Large intestine (tissue), 3 donors: ENCODE data around the gene MCRIP2. TPM values are rescaled to one million over a fixed set of nuclear protein-coding genes. Genes with fewer than 3 reads are reported as not detected.
A peak's percentile ranks its signal among the peaks of the same experiment; 100 is the strongest.

ENCODE experiments used
- DNase-seq, 2 donors: peaks; one replicate each; pipeline versions ENCODE4 v3.0.0 to v3.0.0-alpha.2; 2013
- H3K27ac ChIP-seq: one replicate; pipeline ENCODE4 v1.5.1; 2013; ENCODE audit warnings: low read length
- H3K27me3 ChIP-seq: 2 replicates; pipeline ENCODE4 v1.6.1; 2013; ENCODE audit warnings: low read length; ENCODE audit not compliant: control insufficient read depth, insufficient read depth
- H3K36me3 ChIP-seq: 2 replicates; pipeline ENCODE4 v1.6.1; 2013; ENCODE audit warnings: low read length; ENCODE audit not compliant: control insufficient read depth, insufficient read depth
- H3K4me1 ChIP-seq: one replicate; pipeline ENCODE4 v1.6.1; 2013; ENCODE audit warnings: low read length; ENCODE audit not compliant: control insufficient read depth, insufficient read depth
- H3K4me3 ChIP-seq: one replicate; pipeline ENCODE4 v1.5.1; 2013; ENCODE audit warnings: low read length
- H3K9me3 ChIP-seq: one replicate; pipeline ENCODE4 v1.6.1; 2013; ENCODE audit warnings: mild to moderate bottlenecking, low read depth, low read length, moderate library complexity; ENCODE audit not compliant: control insufficient read depth
- WGBS: methylation state at CpG from one replicate; pipeline ENCODE4 v1.1.5; 2013; ENCODE audit warnings: low lambda C conversion rate; ENCODE audit not compliant: insufficient coverage; 5-methylcytosine and 5-hydroxymethylcytosine counted together
- polyA plus RNA-seq: library from polyadenylated mRNA; unstranded; fragments of 120-200 nt; gene quantifications from one replicate; pipeline ENCODE4 v1.2.1, GENCODE V29; 2013

The MCRIP2 gene
- polyA plus RNA-seq, 1 donor: 43.3 TPM

GRCh38 chr16:676913-677312, 35.3 kb downstream of the MCRIP2 start:
- Histone ChIP-seq H3K27ac (no peak overlapping the region), H3K36me3 (peaks cover 23% of the 10 kb centered on the region), H3K9me3 (peaks cover 3% of the 10 kb centered on the region), H3K4me1 (peaks cover 40% of the 10 kb centered on the region), H3K4me3 (no peak overlapping the region), H3K27me3 (peaks cover 4% of the 10 kb centered on the region)
- WGBS: no CpG with 5 or more reads among the region's 23 CpGs
- peak; percentile 69 to 82 for DNase-seq

- H3K27me3 ChIP-seq: peaks cover 4% of the 10 kb centered on the region
- no CpG with 5 or more reads among the region's 57 CpGs for WGBS
- H3K27ac ChIP-seq: no peak overlapping the region
- H3K9me3 ChIP-seq: peaks cover 3% of the 10 kb centered on the region
- H3K4me3 ChIP-seq: no peak overlapping the region
- no peak for DNase-seq
- peaks cover 45% of the 10 kb centered on the region for H3K4me1 ChIP-seq
- H3K36me3 ChIP-seq: peaks cover 23% of the 10 kb centered on the region
Measured at GRCh38 chr16:677316-678190, 35.9 kb downstream of the MCRIP2 start.

GRCh38 chr16:678209-678857, 36.7 kb downstream of the MCRIP2 start:
- no peak for DNase-seq
- Histone ChIP-seq H3K4me1 (peaks cover 53% of the 10 kb centered on the region), H3K27ac (no peak overlapping the region)

DNA sequence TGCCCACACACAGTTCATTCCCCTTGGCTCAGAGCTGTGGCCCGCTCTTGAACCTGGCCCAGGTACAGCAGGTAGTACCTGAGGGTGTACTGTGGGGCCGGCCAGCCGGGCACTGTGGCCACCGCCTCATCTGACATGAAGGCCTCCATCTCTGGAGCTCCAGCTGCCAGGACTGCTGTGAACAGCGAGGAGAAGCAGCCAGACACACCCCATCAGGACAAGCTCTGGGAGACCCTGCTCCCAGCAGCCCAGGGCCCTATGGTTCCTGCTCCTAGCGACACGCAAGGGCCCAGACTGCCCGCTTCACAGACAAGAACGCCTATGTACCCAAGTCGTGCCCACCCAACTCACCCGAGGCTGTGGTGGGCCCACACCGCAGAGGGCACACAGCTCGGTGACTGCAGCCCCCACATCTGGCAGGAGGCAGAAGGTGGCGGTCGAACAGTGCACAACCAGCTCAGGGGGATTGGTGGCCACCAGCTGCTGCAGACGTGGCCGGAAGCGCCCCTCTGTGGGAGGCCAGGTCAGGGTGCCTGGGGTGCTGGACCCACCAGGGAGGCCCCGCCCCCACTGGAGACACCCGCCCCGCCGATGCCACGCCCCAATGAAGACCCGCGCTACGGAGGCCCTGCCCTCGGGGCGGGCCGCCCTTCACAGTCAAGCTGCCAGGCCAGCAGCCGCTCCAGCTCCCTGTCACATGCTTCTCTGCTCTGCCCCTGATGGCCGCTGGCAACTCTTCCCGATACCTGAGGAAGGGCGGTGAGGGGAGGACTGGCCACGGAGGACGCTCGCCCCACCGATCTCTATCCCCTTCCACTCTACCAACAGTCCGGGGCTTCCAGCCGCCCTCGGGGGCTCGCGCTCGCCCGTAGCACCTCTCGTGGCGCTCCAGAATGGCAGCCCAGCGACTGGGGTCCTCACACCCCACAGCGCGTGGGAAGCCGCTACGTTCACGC, 37.5 kb downstream of the MCRIP2 start:
- DNase-seq: peak; percentile 68 to 82
- peak overlapping the region; percentile 48 for H3K4me3 ChIP-seq
- H3K27me3 ChIP-seq: peaks cover 4% of the 10 kb centered on the region
- WGBS: no CpG with 5 or more reads among the region's 52 CpGs
- H3K4me1 ChIP-seq: peaks cover 57% of the 10 kb centered on the region
- peaks cover 3% of the 10 kb centered on the region for H3K9me3 ChIP-seq
- peaks cover 19% of the 10 kb centered on the region for H3K36me3 ChIP-seq
- peak overlapping the region; percentile 91 for H3K27ac ChIP-seq

More at GRCh38 chr16:678209-678857, 36.7 kb downstream of the MCRIP2 start:
- H3K36me3 ChIP-seq: peaks cover 25% of the 10 kb centered on the region
- no CpG with 5 or more reads among the region's 21 CpGs for WGBS
- peaks cover 4% of the 10 kb centered on the region for H3K27me3 ChIP-seq
- no peak overlapping the region for H3K4me3 ChIP-seq
- peaks cover 3% of the 10 kb centered on the region for H3K9me3 ChIP-seq

DNA sequence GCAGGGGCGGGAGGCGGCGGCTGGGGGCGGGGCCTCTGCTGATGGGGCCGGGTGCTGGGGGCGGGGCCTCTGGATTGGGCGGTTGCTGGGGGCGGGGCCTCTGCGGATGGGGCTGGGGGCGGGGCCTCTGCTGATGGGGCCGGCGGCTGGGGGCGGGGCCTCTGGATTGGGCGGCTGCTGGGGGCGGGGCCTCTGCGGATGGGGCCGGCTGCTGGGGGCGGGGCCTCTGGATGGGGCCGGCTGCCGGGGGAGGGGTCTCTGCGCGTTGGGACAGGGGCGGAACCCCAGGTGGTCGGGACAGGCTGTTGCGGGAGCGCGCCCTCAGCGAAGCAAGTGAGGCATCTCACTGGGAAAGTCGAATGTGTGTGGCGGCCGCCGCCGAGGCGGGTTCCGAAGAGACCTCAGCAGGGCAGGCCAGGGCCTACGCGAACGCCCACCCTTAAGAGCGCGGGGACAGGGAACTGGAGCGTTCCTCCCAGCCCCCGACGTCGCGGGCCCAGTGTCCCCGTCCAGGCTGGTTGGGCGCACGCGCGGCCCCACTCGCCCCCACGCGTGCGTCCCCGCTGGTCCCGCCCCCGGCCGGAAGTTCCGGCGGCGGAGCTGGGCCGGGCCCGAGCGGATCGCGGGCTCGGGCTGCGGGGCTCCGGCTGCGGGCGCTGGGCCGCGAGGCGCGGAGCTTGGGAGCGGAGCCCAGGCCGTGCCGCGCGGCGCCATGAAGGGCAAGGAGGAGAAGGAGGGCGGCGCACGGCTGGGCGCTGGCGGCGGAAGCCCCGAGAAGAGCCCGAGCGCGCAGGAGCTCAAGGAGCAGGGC, 38.4 kb downstream of the MCRIP2 start, which contains the start of gene STUB1:
TSS of gene STUB1 (plus strand) at position 597 of the 811 bp plus-strand sequence. CDS start at position 713, 116 bp downstream.
- Histone ChIP-seq H3K9me3 (peaks cover 6% of the 10 kb centered on the region), H3K4me1 (peaks cover 51% of the 10 kb centered on the region), H3K36me3 (peaks cover 19% of the 10 kb centered on the region), H3K27me3 (peaks cover 4% of the 10 kb centered on the region), H3K27ac (peak within 1 kb of the TSS; percentile 96), H3K4me3 (peak within 1 kb of the TSS; percentile 82)
- peak; percentile 75 to 87 for DNase-seq
- WGBS: no CpG with 5 or more reads among the region's 91 CpGs

DNA sequence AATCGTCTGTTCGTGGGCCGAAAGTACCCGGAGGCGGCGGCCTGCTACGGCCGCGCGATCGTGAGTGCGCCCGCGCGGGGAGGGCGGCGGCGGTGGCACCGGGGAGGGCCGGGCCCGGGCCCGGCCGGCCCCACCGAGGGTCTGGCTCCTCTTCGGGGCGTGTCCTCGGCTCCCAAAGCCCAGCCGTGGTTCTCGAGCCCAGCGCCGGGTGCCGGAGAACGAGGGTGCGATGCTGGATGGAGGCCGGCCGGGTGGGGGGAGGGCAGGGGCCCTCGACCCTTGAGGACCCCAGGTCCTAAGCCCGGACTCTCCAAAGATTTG, 39.0 kb downstream of the MCRIP2 start:
- peaks cover 10% of the 10 kb centered on the region for H3K9me3 ChIP-seq
- peaks cover 2% of the 10 kb centered on the region for H3K27me3 ChIP-seq
- WGBS: no CpG with 5 or more reads among the region's 38 CpGs
- H3K36me3 ChIP-seq: peaks cover 24% of the 10 kb centered on the region
- no peak for DNase-seq
- peaks cover 47% of the 10 kb centered on the region for H3K4me1 ChIP-seq
- H3K4me3 ChIP-seq: peak overlapping the region; percentile 82
- H3K27ac ChIP-seq: peak overlapping the region; percentile 43

DNA sequence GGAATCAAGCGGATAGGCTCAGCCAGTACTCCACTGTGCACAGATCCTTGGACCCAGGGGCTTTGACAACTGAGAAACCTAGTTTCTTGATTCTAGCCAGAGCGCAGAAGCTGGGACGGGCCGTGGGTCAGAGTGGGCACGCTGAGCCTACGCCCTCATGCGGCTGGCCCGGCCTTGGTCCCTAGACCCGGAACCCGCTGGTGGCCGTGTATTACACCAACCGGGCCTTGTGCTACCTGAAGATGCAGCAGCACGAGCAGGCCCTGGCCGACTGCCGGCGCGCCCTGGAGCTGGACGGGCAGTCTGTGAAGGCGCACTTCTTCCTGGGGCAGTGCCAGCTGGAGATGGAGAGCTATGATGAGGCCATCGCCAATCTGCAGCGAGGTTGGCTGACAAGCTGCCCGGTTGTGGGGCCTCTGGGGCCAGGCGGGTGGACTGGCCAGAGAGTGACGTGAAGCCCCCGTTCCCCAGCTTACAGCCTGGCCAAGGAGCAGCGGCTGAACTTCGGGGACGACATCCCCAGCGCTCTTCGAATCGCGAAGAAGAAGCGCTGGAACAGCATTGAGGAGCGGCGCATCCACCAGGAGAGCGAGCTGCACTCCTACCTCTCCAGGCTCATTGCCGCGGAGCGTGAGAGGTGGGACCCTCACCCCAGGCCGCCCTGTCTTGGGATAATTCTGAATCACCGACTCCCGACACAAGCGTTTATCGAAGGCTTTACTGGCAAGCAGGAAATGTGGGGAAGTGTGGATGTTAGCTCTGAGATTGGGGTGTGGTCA, 39.5 kb downstream of the MCRIP2 start:
- peaks cover 43% of the 10 kb centered on the region for H3K4me1 ChIP-seq
- peak overlapping the region; percentile 82 for H3K4me3 ChIP-seq
- H3K36me3 ChIP-seq: peaks cover 25% of the 10 kb centered on the region
- peak overlapping the region; percentile 43 for H3K27ac ChIP-seq
- peaks cover 8% of the 10 kb centered on the region for H3K9me3 ChIP-seq
- WGBS: no CpG with 5 or more reads among the region's 44 CpGs
- H3K27me3 ChIP-seq: peaks cover 2% of the 10 kb centered on the region
- no peak for DNase-seq

DNA sequence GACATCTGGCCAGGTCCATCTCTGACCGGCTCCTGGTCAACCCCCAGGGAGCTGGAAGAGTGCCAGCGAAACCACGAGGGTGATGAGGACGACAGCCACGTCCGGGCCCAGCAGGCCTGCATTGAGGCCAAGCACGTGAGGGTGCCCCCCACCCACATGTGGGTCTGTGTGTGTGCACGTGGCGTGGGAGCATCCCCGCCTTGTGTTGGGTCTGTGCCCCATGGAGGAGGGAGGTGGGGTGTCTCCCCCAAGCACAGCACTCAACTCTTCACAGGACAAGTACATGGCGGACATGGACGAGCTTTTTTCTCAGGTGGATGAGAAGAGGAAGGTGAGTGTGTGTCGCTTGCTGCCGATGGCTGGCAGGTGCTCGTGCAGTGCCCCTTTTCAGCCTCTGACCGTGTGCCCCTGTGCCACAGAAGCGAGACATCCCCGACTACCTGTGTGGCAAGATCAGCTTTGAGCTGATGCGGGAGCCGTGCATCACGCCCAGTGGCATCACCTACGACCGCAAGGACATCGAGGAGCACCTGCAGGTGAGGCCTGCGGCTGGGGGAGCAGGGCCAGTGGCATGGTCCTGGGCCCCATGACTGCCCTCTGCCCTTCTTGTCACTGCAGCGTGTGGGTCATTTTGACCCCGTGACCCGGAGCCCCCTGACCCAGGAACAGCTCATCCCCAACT, 40.3 kb downstream of the MCRIP2 start:
- no peak for DNase-seq
- H3K36me3 ChIP-seq: peaks cover 30% of the 10 kb centered on the region
- peaks cover 36% of the 10 kb centered on the region for H3K4me1 ChIP-seq
- peaks cover 9% of the 10 kb centered on the region for H3K9me3 ChIP-seq
- H3K27ac ChIP-seq: no peak overlapping the region
- peaks cover 2% of the 10 kb centered on the region for H3K27me3 ChIP-seq
- no CpG with 5 or more reads among the region's 28 CpGs for WGBS
- H3K4me3 ChIP-seq: peak overlapping the region; percentile 82
